BE2C (cell line): ENCODE data around the gene UHRF2.

Experiments used
- DNase-seq: peaks from one replicate; pipeline ENCODE4 v3.0.0-alpha.2; 2020
- H3K27me3 ChIP-seq: fragments of 250-450 bp; sonication (Bioruptor Pico); 2 replicates; pipeline ENCODE4 v1.5.1; 2020; ENCODE audit warnings: mild to moderate bottlenecking
- H3K36me3 ChIP-seq: fragments of 250-450 bp; sonication (Bioruptor Pico); 2 replicates; pipeline ENCODE4 v1.5.1; 2020; ENCODE audit warnings: mild to moderate bottlenecking
- H3K4me1 ChIP-seq: fragments of 250-450 bp; sonication (Bioruptor Pico); 2 replicates; pipeline ENCODE4 v1.5.1; 2020
- H3K4me3 ChIP-seq: 2 replicates; pipeline ENCODE4 v1.5.1; 2011; ENCODE audit warnings: low read depth, low read length
- H3K9me3 ChIP-seq: fragments of 250-450 bp; sonication (Bioruptor Pico); 2 replicates; pipeline ENCODE4 v1.5.1; 2020
- TF ChIP-seq, protein P1 (sequence below): IDR thresholded peaks from 2 replicates; pipeline ENCODE4 v1.5.1; 2012; ENCODE audit warnings: mild to moderate bottlenecking, low read depth, low read length

The UHRF2 gene

DNA sequence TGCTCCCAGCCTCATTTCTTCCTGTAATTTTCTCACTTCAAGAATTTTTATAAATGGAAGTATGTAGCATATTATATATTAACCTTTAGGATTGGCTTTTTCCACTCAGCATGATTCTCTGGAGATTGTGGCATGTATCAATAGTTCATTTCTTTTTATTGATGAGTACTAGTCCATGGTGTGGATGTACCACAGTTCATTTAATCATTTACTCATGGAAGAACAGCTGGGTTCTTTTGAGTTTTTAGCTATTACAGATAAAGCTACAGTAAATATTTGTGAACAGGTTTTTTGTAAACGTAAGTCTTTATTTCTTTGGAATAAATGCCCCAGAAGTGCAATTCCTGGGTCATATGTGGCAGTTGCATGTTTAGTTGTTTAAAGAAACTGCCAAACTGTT, 76.1 kb downstream of the UHRF2 start:
- Histone ChIP-seq H3K9me3 (no peaks in the 10 kb centered on the region), H3K4me3 (no peak overlapping the region), H3K27me3 (no peaks in the 10 kb centered on the region), H3K36me3 (peaks cover 32% of the 10 kb centered on the region), H3K4me1 (no peaks in the 10 kb centered on the region)
- DNase-seq: no peak
- TF ChIP-seq, protein P1, sequence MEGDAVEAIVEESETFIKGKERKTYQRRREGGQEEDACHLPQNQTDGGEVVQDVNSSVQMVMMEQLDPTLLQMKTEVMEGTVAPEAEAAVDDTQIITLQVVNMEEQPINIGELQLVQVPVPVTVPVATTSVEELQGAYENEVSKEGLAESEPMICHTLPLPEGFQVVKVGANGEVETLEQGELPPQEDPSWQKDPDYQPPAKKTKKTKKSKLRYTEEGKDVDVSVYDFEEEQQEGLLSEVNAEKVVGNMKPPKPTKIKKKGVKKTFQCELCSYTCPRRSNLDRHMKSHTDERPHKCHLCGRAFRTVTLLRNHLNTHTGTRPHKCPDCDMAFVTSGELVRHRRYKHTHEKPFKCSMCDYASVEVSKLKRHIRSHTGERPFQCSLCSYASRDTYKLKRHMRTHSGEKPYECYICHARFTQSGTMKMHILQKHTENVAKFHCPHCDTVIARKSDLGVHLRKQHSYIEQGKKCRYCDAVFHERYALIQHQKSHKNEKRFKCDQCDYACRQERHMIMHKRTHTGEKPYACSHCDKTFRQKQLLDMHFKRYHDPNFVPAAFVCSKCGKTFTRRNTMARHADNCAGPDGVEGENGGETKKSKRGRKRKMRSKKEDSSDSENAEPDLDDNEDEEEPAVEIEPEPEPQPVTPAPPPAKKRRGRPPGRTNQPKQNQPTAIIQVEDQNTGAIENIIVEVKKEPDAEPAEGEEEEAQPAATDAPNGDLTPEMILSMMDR: no peak

DNA sequence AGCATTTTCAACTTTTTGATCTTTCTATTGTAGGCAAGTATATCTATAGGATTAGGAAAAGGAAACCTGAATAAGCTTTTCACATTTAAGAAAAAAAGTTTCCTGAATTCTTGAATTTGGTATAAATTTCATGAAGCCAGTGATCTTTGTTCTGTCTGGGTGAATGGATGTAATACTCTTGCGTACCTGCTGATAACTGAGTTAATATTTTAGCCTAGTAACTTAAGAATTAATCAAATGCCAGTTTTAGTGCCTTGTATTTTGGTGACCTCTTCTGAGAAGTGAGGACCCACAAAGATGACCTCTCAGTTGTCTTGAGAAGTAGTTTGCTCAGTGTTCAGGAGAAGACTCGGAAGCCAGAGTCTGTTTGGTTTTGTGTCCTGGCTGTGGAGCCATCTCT, 77.9 kb downstream of the UHRF2 start:
- TF ChIP-seq, protein P1: no peak
- no peak overlapping the region for H3K4me3 ChIP-seq
- H3K4me1 ChIP-seq: no peaks in the 10 kb centered on the region
- no peaks in the 10 kb centered on the region for H3K27me3 ChIP-seq
- peaks cover 30% of the 10 kb centered on the region for H3K36me3 ChIP-seq
- DNase-seq: no peak
- H3K9me3 ChIP-seq: no peaks in the 10 kb centered on the region

DNA sequence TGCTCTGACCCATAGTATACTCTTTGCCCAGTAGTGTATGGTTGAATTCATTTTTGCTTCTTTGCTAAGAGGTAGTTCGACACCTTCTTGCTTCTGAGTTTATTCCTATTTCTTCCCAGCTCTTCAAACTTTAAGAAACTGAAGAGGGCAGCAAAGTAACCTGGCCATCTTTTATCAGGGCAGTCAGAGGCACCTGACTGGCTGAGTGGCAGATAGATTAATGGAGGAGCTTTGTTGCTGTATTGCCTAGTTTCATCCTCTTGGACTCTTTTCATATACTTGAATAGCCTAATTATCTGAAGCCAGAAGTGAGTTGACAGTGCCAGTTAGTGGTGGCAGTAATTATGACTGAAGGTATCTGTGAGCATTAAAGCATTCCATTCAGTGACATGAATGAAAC, 82.5 kb downstream of the UHRF2 start:
- no peak overlapping the region for H3K4me3 ChIP-seq
- TF ChIP-seq, protein P1: no peak
- H3K36me3 ChIP-seq: peaks cover 38% of the 10 kb centered on the region
- no peaks in the 10 kb centered on the region for H3K9me3 ChIP-seq
- no peaks in the 10 kb centered on the region for H3K4me1 ChIP-seq
- no peak for DNase-seq
- no peaks in the 10 kb centered on the region for H3K27me3 ChIP-seq

DNA sequence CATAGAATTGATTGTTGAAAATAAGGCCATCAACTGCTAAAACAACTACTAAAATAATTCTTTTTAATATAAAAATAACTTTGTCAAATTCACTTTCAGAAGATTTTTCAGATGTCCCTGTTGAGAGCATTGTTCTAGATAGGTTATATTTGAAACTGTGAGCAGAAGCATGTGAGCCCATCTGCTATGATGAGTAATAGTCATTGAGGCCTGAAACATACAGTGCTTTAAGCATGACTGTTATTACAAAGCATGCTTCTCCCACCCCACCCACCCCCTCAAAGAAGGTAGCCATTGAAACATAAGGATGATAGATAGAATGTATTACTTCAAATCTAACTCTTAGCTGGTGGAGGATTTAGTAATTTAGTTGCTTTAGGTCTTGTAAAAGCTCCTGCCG, 86.0 kb downstream of the UHRF2 start:
- TF ChIP-seq, protein P1: no peak
- no peak overlapping the region for H3K4me3 ChIP-seq
- H3K36me3 ChIP-seq: peaks cover 53% of the 10 kb centered on the region
- no peaks in the 10 kb centered on the region for H3K4me1 ChIP-seq
- H3K27me3 ChIP-seq: no peaks in the 10 kb centered on the region
- no peaks in the 10 kb centered on the region for H3K9me3 ChIP-seq
- DNase-seq: no peak

DNA sequence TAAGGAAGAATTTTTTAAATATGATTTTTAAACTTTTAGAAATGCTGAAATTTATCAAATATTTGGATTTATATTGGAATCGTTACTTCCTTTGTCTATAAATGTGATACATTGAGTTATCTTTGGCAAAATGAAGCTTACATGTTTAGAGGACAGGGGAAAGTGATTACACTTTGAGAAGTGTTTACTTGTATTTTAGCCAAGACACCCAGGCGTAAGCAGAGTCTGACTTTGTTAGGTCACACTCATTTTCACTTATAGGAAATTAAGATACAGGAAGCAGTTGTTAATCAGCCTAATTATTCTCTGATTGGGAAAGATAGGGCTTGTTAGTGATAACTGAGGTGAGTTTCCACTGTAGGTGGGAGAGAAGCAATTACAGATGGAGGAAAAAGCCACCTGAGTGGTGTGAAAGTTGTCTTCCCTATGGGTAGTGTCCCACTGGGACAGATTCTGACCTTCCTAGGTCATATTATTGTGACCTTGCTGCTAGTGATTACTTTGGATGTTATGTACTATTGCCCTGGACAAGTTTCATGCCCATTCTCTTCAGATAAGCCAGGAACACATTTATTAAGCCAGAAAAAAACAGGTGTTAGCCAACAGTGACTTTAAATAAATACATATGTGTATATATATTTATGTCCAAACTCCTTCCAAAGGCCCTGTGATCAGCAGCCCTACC, 88.7 kb downstream of the UHRF2 start:
- DNase-seq: no peak
- H3K27me3 ChIP-seq: no peaks in the 10 kb centered on the region
- TF ChIP-seq, protein P1: no peak
- no peak overlapping the region for H3K4me3 ChIP-seq
- no peaks in the 10 kb centered on the region for H3K9me3 ChIP-seq
- peaks cover 69% of the 10 kb centered on the region for H3K36me3 ChIP-seq
- H3K4me1 ChIP-seq: no peaks in the 10 kb centered on the region

DNA sequence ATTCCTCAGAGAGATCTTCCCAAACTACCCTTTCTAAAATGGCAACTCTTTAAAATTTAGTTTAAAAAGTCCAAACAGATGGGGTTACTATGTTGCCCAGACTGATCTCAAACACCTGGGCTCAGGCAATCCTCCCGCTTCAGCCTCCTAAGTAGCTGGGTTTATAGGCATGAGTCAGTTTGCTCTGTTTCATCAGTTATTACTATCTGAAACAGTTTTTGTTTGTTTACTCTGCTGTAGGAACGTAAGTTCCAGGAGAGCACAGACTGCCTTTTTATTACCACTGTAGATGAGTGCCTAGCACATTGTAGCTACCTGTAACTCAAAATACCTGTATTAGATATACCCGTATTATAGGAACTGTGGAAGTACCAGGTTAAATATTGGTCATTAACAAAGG, 89.4 kb downstream of the UHRF2 start:
- Histone ChIP-seq H3K9me3 (no peaks in the 10 kb centered on the region), H3K36me3 (peaks cover 70% of the 10 kb centered on the region), H3K4me3 (no peak overlapping the region), H3K4me1 (no peaks in the 10 kb centered on the region), H3K27me3 (no peaks in the 10 kb centered on the region)
- TF ChIP-seq, protein P1: no peak
- no peak for DNase-seq
